ENCODE results near the gene HOXA4. TPM values are rescaled to one million over a fixed set of nuclear protein-coding genes. Genes with fewer than 3 reads are reported as not detected.

Gene HOXA4
- total RNA-seq, 1 experiment from 2014 or later = 2.0 TPM

DNA sequence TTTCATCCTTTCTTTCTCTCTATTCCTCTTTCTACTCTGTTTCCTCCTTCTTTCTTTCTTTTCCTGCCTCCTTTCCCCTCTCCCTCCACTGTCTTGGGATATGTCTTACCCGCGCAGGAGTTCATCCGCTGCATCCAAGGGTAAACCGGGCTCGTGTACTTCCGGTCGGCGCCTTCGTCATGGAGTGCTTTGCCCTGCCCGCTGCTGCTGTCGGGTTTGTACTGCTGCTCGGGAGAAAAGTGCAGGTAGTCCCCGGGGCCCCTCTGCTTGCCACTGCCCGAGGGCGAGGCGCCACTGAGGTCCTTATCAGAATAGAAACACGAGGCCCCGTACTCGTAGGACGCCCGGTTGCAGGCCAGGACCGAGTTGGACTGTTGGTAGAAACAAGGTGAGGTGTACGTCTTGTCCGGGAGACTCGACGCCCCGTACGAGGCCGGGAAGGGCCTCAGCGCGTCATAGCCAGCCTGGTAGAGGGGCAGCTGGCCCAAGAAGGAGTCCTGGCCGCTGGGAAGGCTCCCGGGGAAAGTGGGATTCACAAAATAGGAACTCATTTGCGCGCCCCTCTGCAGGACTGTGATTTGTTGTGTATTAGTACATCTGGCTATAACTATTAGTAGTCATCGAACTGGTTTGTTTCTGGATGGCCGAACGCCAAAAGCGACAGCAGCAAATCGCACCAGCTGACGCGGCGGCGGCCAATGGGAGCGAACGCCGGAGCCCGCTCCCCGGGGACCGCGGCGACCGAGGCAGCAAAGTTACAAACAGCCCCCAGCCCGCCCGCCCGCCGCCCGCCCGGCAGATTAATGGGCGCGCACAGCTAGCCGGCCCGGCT lies 16.9 kb upstream of the HOXA4 start, which contains the start of gene HOXA6 (continued):
- TF ChIP-seq, protein P1, sequence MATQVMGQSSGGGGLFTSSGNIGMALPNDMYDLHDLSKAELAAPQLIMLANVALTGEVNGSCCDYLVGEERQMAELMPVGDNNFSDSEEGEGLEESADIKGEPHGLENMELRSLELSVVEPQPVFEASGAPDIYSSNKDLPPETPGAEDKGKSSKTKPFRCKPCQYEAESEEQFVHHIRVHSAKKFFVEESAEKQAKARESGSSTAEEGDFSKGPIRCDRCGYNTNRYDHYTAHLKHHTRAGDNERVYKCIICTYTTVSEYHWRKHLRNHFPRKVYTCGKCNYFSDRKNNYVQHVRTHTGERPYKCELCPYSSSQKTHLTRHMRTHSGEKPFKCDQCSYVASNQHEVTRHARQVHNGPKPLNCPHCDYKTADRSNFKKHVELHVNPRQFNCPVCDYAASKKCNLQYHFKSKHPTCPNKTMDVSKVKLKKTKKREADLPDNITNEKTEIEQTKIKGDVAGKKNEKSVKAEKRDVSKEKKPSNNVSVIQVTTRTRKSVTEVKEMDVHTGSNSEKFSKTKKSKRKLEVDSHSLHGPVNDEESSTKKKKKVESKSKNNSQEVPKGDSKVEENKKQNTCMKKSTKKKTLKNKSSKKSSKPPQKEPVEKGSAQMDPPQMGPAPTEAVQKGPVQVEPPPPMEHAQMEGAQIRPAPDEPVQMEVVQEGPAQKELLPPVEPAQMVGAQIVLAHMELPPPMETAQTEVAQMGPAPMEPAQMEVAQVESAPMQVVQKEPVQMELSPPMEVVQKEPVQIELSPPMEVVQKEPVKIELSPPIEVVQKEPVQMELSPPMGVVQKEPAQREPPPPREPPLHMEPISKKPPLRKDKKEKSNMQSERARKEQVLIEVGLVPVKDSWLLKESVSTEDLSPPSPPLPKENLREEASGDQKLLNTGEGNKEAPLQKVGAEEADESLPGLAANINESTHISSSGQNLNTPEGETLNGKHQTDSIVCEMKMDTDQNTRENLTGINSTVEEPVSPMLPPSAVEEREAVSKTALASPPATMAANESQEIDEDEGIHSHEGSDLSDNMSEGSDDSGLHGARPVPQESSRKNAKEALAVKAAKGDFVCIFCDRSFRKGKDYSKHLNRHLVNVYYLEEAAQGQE (IDR thresholded peaks at IDR 0.05; ENCODE audit: low read depth) = no peak
- TF ChIP-seq ATF3 (IDR thresholded peaks at IDR 0.05) (no peak), YY1 (IDR thresholded peaks at IDR 0.05; ENCODE audit: extremely low read depth, insufficient replicate concordance, low read depth, low read length) (no peak)

- no peaks in the 10 kb centered on the region for H3K9me3 ChIP-seq (ENCODE audit: control insufficient read depth in 1 of 2, insufficient read depth in 1 of 2, low read depth in 1 of 2, low read length in 2 of 2)
- DNase-seq (ENCODE audit: low read depth, low spot score) = no peak
- H3K9ac ChIP-seq (ENCODE audit: low read length) = no peak overlapping the region
- ChIA-PET POLR2A (no interaction called here), CTCF (no interaction called here), RAD21 (ENCODE audit: low non-redundant PET in 1 of 2, low total read pairs in 2 of 2, uncharacterized antibody in 2 of 2, unreplicated experiment in 2 of 2) (no interaction called here)
- no peaks in the 10 kb centered on the region for H3K9me2 ChIP-seq (ENCODE audit: insufficient read depth)
- H3K27ac ChIP-seq (ENCODE audit: low read depth, low read length) = no peak overlapping the region
- no TSS peak for BruUV-seq (replicated peaks)
- H4K20me1 ChIP-seq (ENCODE audit: insufficient read depth) = no peaks in the 10 kb centered on the region
- no peak for ATAC-seq
- H3K4me2 ChIP-seq (ENCODE audit: low read length) = no peak overlapping the region
- intact Hi-C loops (cut with micrococcal nuclease) = no loop called here
- peaks cover 44% of the 10 kb centered on the region for H3K79me2 ChIP-seq (ENCODE audit: insufficient read depth, low read length)
- peaks cover 17 to 41% of the 10 kb centered on the region in 2 experiments for H3K4me1 ChIP-seq (ENCODE audit: control insufficient read depth in 1 of 2, insufficient read depth in 2 of 2, low read length in 2 of 2)
- H3K4me3 ChIP-seq (replicated peaks in 1 of 2; ENCODE audit: low read depth in 1 of 2, low read length in 2 of 2) = no peak overlapping the region
- H3K36me3 ChIP-seq (ENCODE audit: control insufficient read depth in 1 of 2, insufficient read depth in 2 of 2, low read length in 2 of 2) = peaks cover 6 to 12% of the 10 kb centered on the region in 2 experiments; a peak in 2 of 4 replicates
- no peaks in the 10 kb centered on the region for H3K27me3 ChIP-seq (ENCODE audit: insufficient read depth, low read length)
- H2AFZ ChIP-seq (ENCODE audit: low read depth, low read length, poor library complexity, severe bottlenecking) = no peak overlapping the region
- no peak for TF ChIP-seq RAD21 (IDR thresholded peaks at IDR 0.05; ENCODE audit: low read depth)
- TF ChIP-seq SP1 (IDR thresholded peaks at IDR 0.05; ENCODE audit: low read depth) = no peak
- no peak for TF ChIP-seq EZH2phosphoT487 (IDR thresholded peaks at IDR 0.05; ENCODE audit: borderline replicate concordance)
- no peak for TF ChIP-seq POLR2A (IDR thresholded peaks at IDR 0.05; ENCODE audit: borderline replicate concordance, extremely low read depth, insufficient read depth, insufficient read length)
- TF ChIP-seq ATF3 (IDR thresholded peaks at IDR 0.05) = no peak
- TF ChIP-seq TCF7L2 (IDR thresholded peaks at IDR 0.05; ENCODE audit: borderline replicate concordance, extremely low read depth, insufficient read depth, insufficient read length) = no peak
- TF ChIP-seq EZH2 (IDR thresholded peaks at IDR 0.05) = no peak
- no peak for TF ChIP-seq FOSL1 (IDR thresholded peaks at IDR 0.05; ENCODE audit: low read depth)
- TF ChIP-seq, protein P2, sequence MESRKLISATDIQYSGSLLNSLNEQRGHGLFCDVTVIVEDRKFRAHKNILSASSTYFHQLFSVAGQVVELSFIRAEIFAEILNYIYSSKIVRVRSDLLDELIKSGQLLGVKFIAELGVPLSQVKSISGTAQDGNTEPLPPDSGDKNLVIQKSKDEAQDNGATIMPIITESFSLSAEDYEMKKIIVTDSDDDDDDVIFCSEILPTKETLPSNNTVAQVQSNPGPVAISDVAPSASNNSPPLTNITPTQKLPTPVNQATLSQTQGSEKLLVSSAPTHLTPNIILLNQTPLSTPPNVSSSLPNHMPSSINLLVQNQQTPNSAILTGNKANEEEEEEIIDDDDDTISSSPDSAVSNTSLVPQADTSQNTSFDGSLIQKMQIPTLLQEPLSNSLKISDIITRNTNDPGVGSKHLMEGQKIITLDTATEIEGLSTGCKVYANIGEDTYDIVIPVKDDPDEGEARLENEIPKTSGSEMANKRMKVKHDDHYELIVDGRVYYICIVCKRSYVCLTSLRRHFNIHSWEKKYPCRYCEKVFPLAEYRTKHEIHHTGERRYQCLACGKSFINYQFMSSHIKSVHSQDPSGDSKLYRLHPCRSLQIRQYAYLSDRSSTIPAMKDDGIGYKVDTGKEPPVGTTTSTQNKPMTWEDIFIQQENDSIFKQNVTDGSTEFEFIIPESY (IDR thresholded peaks at IDR 0.05; ENCODE audit: extremely low read depth, insufficient replicate concordance, low read length) = no peak
- TF ChIP-seq CBX3 (IDR thresholded peaks at IDR 0.05; ENCODE audit: low read depth) = no peak
- no peak for TF ChIP-seq SIN3A (IDR thresholded peaks at IDR 0.05; ENCODE audit: low read depth)
- no peak for TF ChIP-seq CEBPB (IDR thresholded peaks at IDR 0.05; ENCODE audit: low read depth)
- TF ChIP-seq ELF1 (IDR thresholded peaks at IDR 0.05; ENCODE audit: borderline replicate concordance, low read depth) = no peak
- no peak for TF ChIP-seq YY1 (IDR thresholded peaks at IDR 0.05; ENCODE audit: extremely low read depth, insufficient replicate concordance, low read depth, low read length)
Observed at GRCh38 chr7:27146491-27147198, 16.1 kb upstream of the HOXA4 start.
